ENCODE data around the gene MPPED2.

The MPPED2 gene

GRCh38 chr11:30424321-30424720, 161.8 kb downstream of the MPPED2 start:
- H3K4me3 ChIP-seq (ENCODE audit: low read depth, low read length) = no peak overlapping the region
- no peak for DNase-seq (ENCODE audit: low read depth)
- TF ChIP-seq POLR2A (IDR thresholded peaks at IDR 0.05; ENCODE audit: extremely low read depth, insufficient read length) (no peak), CTCF (IDR thresholded peaks at IDR 0.05; ENCODE audit: low read depth, low read length) (no peak), MYC (IDR thresholded peaks at IDR 0.05; ENCODE audit: low read depth, low read length) (no peak), MAX (IDR thresholded peaks at IDR 0.05; ENCODE audit: low read depth, low read length) (no peak)

GRCh38 chr11:30423886-30424285, 162.3 kb downstream of the MPPED2 start:
- no peak for DNase-seq (ENCODE audit: low read depth)
- no peak for TF ChIP-seq MYC (IDR thresholded peaks at IDR 0.05; ENCODE audit: low read depth, low read length)
- TF ChIP-seq CTCF (IDR thresholded peaks at IDR 0.05; ENCODE audit: low read depth, low read length) = no peak
- no peak for TF ChIP-seq MAX (IDR thresholded peaks at IDR 0.05; ENCODE audit: low read depth, low read length)
- TF ChIP-seq POLR2A (IDR thresholded peaks at IDR 0.05; ENCODE audit: extremely low read depth, insufficient read length) = no peak
- no peak overlapping the region for H3K4me3 ChIP-seq (ENCODE audit: low read depth, low read length)

- H3K4me3 ChIP-seq (ENCODE audit: low read depth, low read length) = no peak overlapping the region
- DNase-seq (ENCODE audit: low read depth) = no peak
Measured at GRCh38 chr11:30423279-30423648, 162.9 kb downstream of the MPPED2 start.

GRCh38 chr11:30422447-30423278, 163.5 kb downstream of the MPPED2 start:
- TF ChIP-seq MAX (IDR thresholded peaks at IDR 0.05; ENCODE audit: low read depth, low read length) (no peak), MYC (IDR thresholded peaks at IDR 0.05; ENCODE audit: low read depth, low read length) (no peak), CTCF (IDR thresholded peaks at IDR 0.05; ENCODE audit: low read depth, low read length) (no peak), POLR2A (IDR thresholded peaks at IDR 0.05; ENCODE audit: extremely low read depth, insufficient read length) (no peak)
- H3K4me3 ChIP-seq (ENCODE audit: low read depth, low read length) = no peak overlapping the region
- no peak for DNase-seq (ENCODE audit: low read depth)

More at GRCh38 chr11:30423279-30423648, 162.9 kb downstream of the MPPED2 start:
- TF ChIP-seq CTCF (IDR thresholded peaks at IDR 0.05; ENCODE audit: low read depth, low read length) (no peak), POLR2A (IDR thresholded peaks at IDR 0.05; ENCODE audit: extremely low read depth, insufficient read length) (no peak), MAX (IDR thresholded peaks at IDR 0.05; ENCODE audit: low read depth, low read length) (no peak), MYC (IDR thresholded peaks at IDR 0.05; ENCODE audit: low read depth, low read length) (no peak)

GRCh38 chr11:30420233-30420787, 165.8 kb downstream of the MPPED2 start:
- no peak overlapping the region for H3K4me3 ChIP-seq (ENCODE audit: low read depth, low read length)
- DNase-seq (ENCODE audit: low read depth) = no peak
- TF ChIP-seq CTCF (IDR thresholded peaks at IDR 0.05; ENCODE audit: low read depth, low read length) (no peak), MYC (IDR thresholded peaks at IDR 0.05; ENCODE audit: low read depth, low read length) (no peak), MAX (IDR thresholded peaks at IDR 0.05; ENCODE audit: low read depth, low read length) (no peak), POLR2A (IDR thresholded peaks at IDR 0.05; ENCODE audit: extremely low read depth, insufficient read length) (no peak)
